Caki2 (cell line): ENCODE measurements around the gene ZNF880. TPM values are rescaled to one million over a fixed set of nuclear protein-coding genes. Genes with fewer than 3 reads are reported as not detected.
"Not testable (repeated sequence)": the region's sequence is repeated elsewhere in the genome, so short reads cannot be mapped to it uniquely, and the experiment has no call there.

Experiments
- DNase-seq: peaks from one replicate; pipeline ENCODE4 v3.0.0-alpha.2; 2015; ENCODE audit warnings: low read depth
- in situ Hi-C: cut with HindIII; loops from 2 replicates; pipeline ENCODE4 v1.10.0; 2016; ENCODE audit warnings: low sequenced_read_pairs, low pct_unique_long_range_greater_than_20kb, mixed read lengths
- total RNA-seq: library from RNA; depleted of rRNA; stranded (reverse); fragments of >200 nt; shearing (Covaris generic); gene quantifications from 2 replicates; pipeline ENCODE4 v1.2.3, GENCODE V29; 2014; ENCODE audit warnings: low replicate concordance; rRNA removed

The ZNF880 gene
- 1.4 and 3.9 TPM in 2 replicates for total RNA-seq

- no peak for DNase-seq
- in situ Hi-C loops: no loop called here
Measured at GRCh38 chr19:52369559-52370340, at the start of gene ZNF880. Gene ZNF880 (plus strand): TSS chr19:52369923. CDS start chr19:52369966, 43 bp downstream.

GRCh38 chr19:52322429-52322828 is 47.3 kb upstream of the ZNF880 start:
- in situ Hi-C loops: no loop called here
- DNase-seq: no peak

GRCh38 chr19:52331757-52332156 is 38.0 kb upstream of the ZNF880 start:
- DNase-seq: peak; percentile 30

GRCh38 chr19:52335768-52336116 is 34.0 kb upstream of the ZNF880 start:
- in situ Hi-C loops: no loop called here
- DNase-seq: no peak

More at GRCh38 chr19:52331757-52332156, 38.0 kb upstream of the ZNF880 start:
- in situ Hi-C loops: no loop called here

- peak; percentile 78 for DNase-seq
- in situ Hi-C loops: no loop called here
Measured at GRCh38 chr19:52336117-52336790, 33.5 kb upstream of the ZNF880 start, which contains the start of gene ZNF610. Gene ZNF610 (plus strand): TSS chr19:52336243. CDS start chr19:52349173, 12,930 bp downstream.

- no peak for DNase-seq
- in situ Hi-C loops: no loop called here
Measured at GRCh38 chr19:52336791-52337381, 32.8 kb upstream of the ZNF880 start.

- in situ Hi-C loops, DNase-seq: not testable (repeated sequence)
Measured at GRCh38 chr19:52339022-52339421, 30.7 kb upstream of the ZNF880 start.

GRCh38 chr19:52343548-52343947 is 26.2 kb upstream of the ZNF880 start:
- no peak for DNase-seq
- in situ Hi-C loops: no loop called here

- in situ Hi-C loops: no loop called here
Measured at GRCh38 chr19:52345162-52345561, 24.6 kb upstream of the ZNF880 start.

GRCh38 chr19:52351512-52351911 is 18.2 kb upstream of the ZNF880 start:
- in situ Hi-C loops: no loop called here
- no peak for DNase-seq

More at GRCh38 chr19:52345162-52345561, 24.6 kb upstream of the ZNF880 start:
- DNase-seq: no peak

- in situ Hi-C loops: no loop called here
- DNase-seq: no peak
Measured at GRCh38 chr19:52366414-52366824, 3.3 kb upstream of the ZNF880 start.

GRCh38 chr19:52370341-52370710 is 603 bp downstream of the ZNF880 start:
- DNase-seq: no peak
- in situ Hi-C loops: no loop called here

GRCh38 chr19:52391135-52391534 is 21.4 kb downstream of the ZNF880 start:
- in situ Hi-C loops: no loop called here
- DNase-seq: no peak

GRCh38 chr19:52397310-52398080 is 27.8 kb downstream of the ZNF880 start, which contains the start of gene ZNF528:
Gene ZNF528 (plus strand): TSS chr19:52397849. CDS start chr19:52402014, 4,165 bp downstream.
- peak; percentile 86 for DNase-seq
- in situ Hi-C loops: no loop called here

GRCh38 chr19:52398081-52398441 is 28.3 kb downstream of the ZNF880 start:
- in situ Hi-C loops: no loop called here
- no peak for DNase-seq

GRCh38 chr19:52410276-52410675 is 40.6 kb downstream of the ZNF880 start:
- DNase-seq: no peak
- in situ Hi-C loops: no loop called here

- in situ Hi-C loops: no loop called here
- DNase-seq: no peak
Measured at GRCh38 chr19:52415711-52416110, 46.0 kb downstream of the ZNF880 start.

- in situ Hi-C loops: no loop called here
- DNase-seq: no peak
Measured at GRCh38 chr19:52428937-52429336, 59.2 kb downstream of the ZNF880 start, which contains the start of gene ZNF534. Gene ZNF534 (plus strand): TSS chr19:52429148. CDS start chr19:52431475, 2,327 bp downstream.
